ENCODE data around the gene POLR2C. TPM values are rescaled to one million over a fixed set of nuclear protein-coding genes. Genes with fewer than 3 reads are reported as not detected.

POLR2C gene
- total and polyA plus RNA-seq, 2 experiments from 2014 or later: 37.6 to 123 TPM

- Mint-ChIP-seq H3K36me3 (ENCODE audit: low read depth) (peaks cover 3% of the 10 kb centered on the region; the same call in 1 of the 3 replicates), H3K27ac (no peak overlapping the region), H3K4me3 (peak overlapping the region; percentile 83), H3K4me1 (peaks cover 51% of the 10 kb centered on the region), H3K27me3 (ENCODE audit: insufficient read depth, low read depth, poor library complexity) (peaks cover 26% of the 10 kb centered on the region), H3K9me3 (no peaks in the 10 kb centered on the region)
- Histone ChIP-seq H3K4me1 (ENCODE audit: insufficient read depth) (peaks cover 44% of the 10 kb centered on the region), H4K20me1 (replicated peaks; ENCODE audit: insufficient read depth) (0 out of 2 replicates have a peak, but pooled peaks cover 3% of the 10 kb centered on the region), H3K27me3 (ENCODE audit: insufficient read depth) (peaks cover 7% of the 10 kb centered on the region; the same call in 1 of the 2 replicates), H3K4me3 (peak overlapping the region; percentile 56), H3K79me2 (replicated peaks; ENCODE audit: insufficient read depth) (no peaks in the 10 kb centered on the region; the same call in 1 of the 2 replicates), H3K4me2 (peak overlapping the region; percentile 84), H3K36me3 (ENCODE audit: insufficient read depth) (no peaks in the 10 kb centered on the region), H3K9me2 (ENCODE audit: insufficient read depth) (no peaks in the 10 kb centered on the region), H3F3A (replicated peaks; ENCODE audit: low read depth) (peaks cover 4% of the 10 kb centered on the region; the same call in 1 of the 2 replicates), H2AFZ (peak overlapping the region; percentile 60), H3K27ac (ENCODE audit: low read depth) (no peak overlapping the region)
- ATAC-seq (peak; percentile 48), DNase-seq (ENCODE audit: low spot score) (peak; percentile 86)
- TF ChIP-seq EZH2 (IDR thresholded peaks at IDR 0.05; ENCODE audit: low read depth, unreplicated experiment) (no peak), STAT1 (IDR thresholded peaks at IDR 0.05; ENCODE audit: unreplicated experiment) (no peak), ZNF331 (CRISPR knock-in tag; IDR thresholded peaks at IDR 0.05; ENCODE audit: low read depth) (no peak), CREB1 (CRISPR knock-in tag; IDR thresholded peaks at IDR 0.05; ENCODE audit: low read depth) (0 out of 2 replicates have a peak, but pooled peaks have one; percentile 13), ETS1 (IDR thresholded peaks at IDR 0.05) (peak; percentile 22; the same call in 1 of the 2 replicates), ZNF462 (CRISPR knock-in tag; IDR thresholded peaks at IDR 0.05) (no peak), ZNF114 (CRISPR knock-in tag; IDR thresholded peaks at IDR 0.05) (no peak), NANOG (IDR thresholded peaks at IDR 0.05; ENCODE audit: borderline replicate concordance) (no peak), JUNB (IDR thresholded peaks at IDR 0.05; ENCODE audit: unreplicated experiment) (no peak), POLR2AphosphoS5 (IDR thresholded peaks at IDR 0.05; ENCODE audit: low read depth) (0 out of 2 replicates have a peak, but pooled peaks have one; percentile 30), EZH2phosphoT487 (IDR thresholded peaks at IDR 0.05; ENCODE audit: unreplicated experiment) (no peak), CTCF (conservative IDR thresholded peaks at IDR 0.05; ENCODE audit: low read depth in 2 of 2) (no peak)
- TF ChIP-seq, protein P1, sequence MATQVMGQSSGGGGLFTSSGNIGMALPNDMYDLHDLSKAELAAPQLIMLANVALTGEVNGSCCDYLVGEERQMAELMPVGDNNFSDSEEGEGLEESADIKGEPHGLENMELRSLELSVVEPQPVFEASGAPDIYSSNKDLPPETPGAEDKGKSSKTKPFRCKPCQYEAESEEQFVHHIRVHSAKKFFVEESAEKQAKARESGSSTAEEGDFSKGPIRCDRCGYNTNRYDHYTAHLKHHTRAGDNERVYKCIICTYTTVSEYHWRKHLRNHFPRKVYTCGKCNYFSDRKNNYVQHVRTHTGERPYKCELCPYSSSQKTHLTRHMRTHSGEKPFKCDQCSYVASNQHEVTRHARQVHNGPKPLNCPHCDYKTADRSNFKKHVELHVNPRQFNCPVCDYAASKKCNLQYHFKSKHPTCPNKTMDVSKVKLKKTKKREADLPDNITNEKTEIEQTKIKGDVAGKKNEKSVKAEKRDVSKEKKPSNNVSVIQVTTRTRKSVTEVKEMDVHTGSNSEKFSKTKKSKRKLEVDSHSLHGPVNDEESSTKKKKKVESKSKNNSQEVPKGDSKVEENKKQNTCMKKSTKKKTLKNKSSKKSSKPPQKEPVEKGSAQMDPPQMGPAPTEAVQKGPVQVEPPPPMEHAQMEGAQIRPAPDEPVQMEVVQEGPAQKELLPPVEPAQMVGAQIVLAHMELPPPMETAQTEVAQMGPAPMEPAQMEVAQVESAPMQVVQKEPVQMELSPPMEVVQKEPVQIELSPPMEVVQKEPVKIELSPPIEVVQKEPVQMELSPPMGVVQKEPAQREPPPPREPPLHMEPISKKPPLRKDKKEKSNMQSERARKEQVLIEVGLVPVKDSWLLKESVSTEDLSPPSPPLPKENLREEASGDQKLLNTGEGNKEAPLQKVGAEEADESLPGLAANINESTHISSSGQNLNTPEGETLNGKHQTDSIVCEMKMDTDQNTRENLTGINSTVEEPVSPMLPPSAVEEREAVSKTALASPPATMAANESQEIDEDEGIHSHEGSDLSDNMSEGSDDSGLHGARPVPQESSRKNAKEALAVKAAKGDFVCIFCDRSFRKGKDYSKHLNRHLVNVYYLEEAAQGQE (IDR thresholded peaks at IDR 0.05; ENCODE audit: unreplicated experiment): no peak
These were observed 16.9 kb downstream of the POLR2C start for GRCh38 chr16:57479205-57479975.

Measured in GM23338 (cell line).